OCI-LY7 (cell line): ENCODE results near the gene PRR3.

ENCODE experiments used
- CTCF ChIP-seq: fragments of 200-600 bp; sonication (generic); conservative IDR thresholded peaks from 2 replicates; pipeline ENCODE4 v1.5.1; 2014; ENCODE audit warnings: mild to moderate bottlenecking, antibody characterized with exemption, low read length, moderate library complexity, mixed read lengths
- EZH2phosphoT487 ChIP-seq: fragments of 200-600 bp; sonication (generic); IDR thresholded peaks from 2 replicates; pipeline ENCODE4 v1.6.1; 2018; ENCODE audit warnings: low read depth, borderline replicate concordance, mild to moderate bottlenecking, mixed run types, antibody characterized with exemption, low read length, moderate library complexity, mixed read lengths

DNA sequence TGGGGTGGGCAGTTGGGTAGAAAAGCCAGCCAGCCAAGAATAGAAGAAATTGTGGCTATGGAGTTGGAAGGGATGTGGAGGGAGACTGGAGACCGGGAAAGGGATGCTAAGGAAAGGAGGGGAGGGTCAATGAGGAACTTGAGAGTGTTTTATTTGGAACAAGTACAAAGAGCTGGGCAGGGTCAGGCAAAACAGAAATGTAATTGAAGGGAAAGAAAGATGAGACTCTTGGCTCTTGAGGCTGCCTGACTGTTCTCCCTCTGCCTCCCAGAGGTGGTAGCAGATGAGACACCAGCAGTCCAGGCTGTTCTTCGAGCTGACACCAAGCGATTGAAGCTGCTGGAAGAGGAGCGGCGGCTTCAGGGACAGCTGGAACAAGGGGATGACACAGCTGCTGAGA is 26.8 kb downstream of the PRR3 start:
- TF ChIP-seq CTCF (no peak), EZH2phosphoT487 (no peak)
